ENCODE measurements around the gene PRKAG2.

DNA sequence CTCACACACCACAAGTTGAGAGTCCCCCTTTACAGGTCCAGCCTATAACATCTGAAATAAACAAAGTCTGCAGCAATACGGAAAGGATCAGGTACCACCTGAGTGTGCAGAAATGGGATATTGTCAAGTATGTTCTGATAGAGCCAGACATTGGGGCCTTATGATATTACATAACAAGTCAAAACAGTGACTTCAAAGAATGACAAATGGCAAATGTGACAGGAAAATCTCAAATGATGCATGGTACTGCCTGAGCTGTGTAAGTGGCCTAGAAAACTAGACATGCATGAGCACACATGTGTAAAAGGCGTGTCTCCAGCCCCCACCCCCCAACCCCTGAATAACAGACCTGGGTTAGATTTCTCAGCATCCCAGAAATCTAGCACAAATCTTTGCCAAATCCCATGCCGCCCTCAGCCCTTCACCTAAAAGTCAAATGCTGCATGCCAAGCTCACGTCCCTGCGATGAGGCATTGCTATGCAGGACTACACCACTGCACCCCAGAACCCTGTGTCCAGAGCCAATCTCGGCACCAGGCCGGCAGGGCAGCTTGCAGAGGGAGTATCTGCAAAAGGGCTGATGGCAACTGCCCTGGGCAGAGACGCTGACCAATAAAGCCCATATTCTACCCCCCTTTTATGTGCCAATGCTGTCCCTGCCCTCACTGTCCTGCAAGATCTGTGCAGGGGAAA, 58.8 kb downstream of the PRKAG2 start:
- TF ChIP-seq, protein P1, sequence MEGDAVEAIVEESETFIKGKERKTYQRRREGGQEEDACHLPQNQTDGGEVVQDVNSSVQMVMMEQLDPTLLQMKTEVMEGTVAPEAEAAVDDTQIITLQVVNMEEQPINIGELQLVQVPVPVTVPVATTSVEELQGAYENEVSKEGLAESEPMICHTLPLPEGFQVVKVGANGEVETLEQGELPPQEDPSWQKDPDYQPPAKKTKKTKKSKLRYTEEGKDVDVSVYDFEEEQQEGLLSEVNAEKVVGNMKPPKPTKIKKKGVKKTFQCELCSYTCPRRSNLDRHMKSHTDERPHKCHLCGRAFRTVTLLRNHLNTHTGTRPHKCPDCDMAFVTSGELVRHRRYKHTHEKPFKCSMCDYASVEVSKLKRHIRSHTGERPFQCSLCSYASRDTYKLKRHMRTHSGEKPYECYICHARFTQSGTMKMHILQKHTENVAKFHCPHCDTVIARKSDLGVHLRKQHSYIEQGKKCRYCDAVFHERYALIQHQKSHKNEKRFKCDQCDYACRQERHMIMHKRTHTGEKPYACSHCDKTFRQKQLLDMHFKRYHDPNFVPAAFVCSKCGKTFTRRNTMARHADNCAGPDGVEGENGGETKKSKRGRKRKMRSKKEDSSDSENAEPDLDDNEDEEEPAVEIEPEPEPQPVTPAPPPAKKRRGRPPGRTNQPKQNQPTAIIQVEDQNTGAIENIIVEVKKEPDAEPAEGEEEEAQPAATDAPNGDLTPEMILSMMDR (IDR thresholded peaks at IDR 0.05), result no peak
- no peak for TF ChIP-seq POLR2AphosphoS5 (IDR thresholded peaks at IDR 0.05)
- TF ChIP-seq POLR2A (IDR thresholded peaks at IDR 0.05), result no peak

Data from breast epithelium (tissue), 3 donors.